Mesothelial cell of epicardium (in vitro differentiated cells): ENCODE data around the gene ZDHHC14. TPM values are rescaled to one million over a fixed set of nuclear protein-coding genes. Genes with fewer than 3 reads are reported as not detected.

Experiments used
- DNase-seq, 2 experiments: peaks; one replicate each; pipeline ENCODE4 v3.0.0; 2021; ENCODE audit warnings: low spot score in 2 of 2; ENCODE audit not compliant: unreplicated experiment in 2 of 2
- H3K27ac Mint-ChIP-seq: 2 replicates; pipeline ENCODE4 v1.8.0; 2021; ENCODE audit warnings: mixed read lengths
- H3K27me3 Mint-ChIP-seq: 2 replicates; pipeline ENCODE4 v1.8.0; 2021; ENCODE audit warnings: low read depth, mixed read lengths
- H3K36me3 Mint-ChIP-seq: 2 replicates; pipeline ENCODE4 v1.8.0; 2021; ENCODE audit warnings: mixed read lengths
- H3K4me1 Mint-ChIP-seq: 2 replicates; pipeline ENCODE4 v1.8.0; 2021; ENCODE audit warnings: mixed read lengths
- H3K4me3 Mint-ChIP-seq: 2 replicates; pipeline ENCODE4 v1.8.0; 2021; ENCODE audit warnings: mild to moderate bottlenecking, moderate library complexity, mixed read lengths
- H3K9me3 Mint-ChIP-seq: 2 replicates; pipeline ENCODE4 v1.8.0; 2021; ENCODE audit warnings: mixed read lengths
- CTCF ChIP-seq: fragments of 200-600 bp; sonication (generic); IDR thresholded peaks from one replicate; pipeline ENCODE4 v1.5.0; 2021; ENCODE audit warnings: antibody characterized with exemption; ENCODE audit not compliant: unreplicated experiment
- total RNA-seq: library from RNA; stranded (reverse); gene quantifications from 3 replicates; pipeline ENCODE4 v1.2.1, GENCODE V29; 2021

The ZDHHC14 gene
- total RNA-seq, 1 donor from 2014 or later, result 11.3 TPM

- Mint-ChIP-seq H3K4me1 (peaks cover 6% of the 10 kb centered on the region), H3K27me3 (peaks cover 4% of the 10 kb centered on the region), H3K9me3 (no peaks in the 10 kb centered on the region), H3K36me3 (no peaks in the 10 kb centered on the region), H3K27ac (no peak overlapping the region), H3K4me3 (no peak overlapping the region)
- TF ChIP-seq CTCF, result no peak
- DNase-seq, result no peak
Observed at GRCh38 chr6:157679605-157680580, 298.9 kb downstream of the ZDHHC14 start.

- Mint-ChIP-seq H3K27me3 (peaks cover 4% of the 10 kb centered on the region), H3K4me3 (no peak overlapping the region), H3K9me3 (no peaks in the 10 kb centered on the region), H3K27ac (no peak overlapping the region), H3K4me1 (peaks cover 6% of the 10 kb centered on the region), H3K36me3 (no peaks in the 10 kb centered on the region)
- peak in 1 of 2 experiments; percentile 67 for DNase-seq
- no peak for TF ChIP-seq CTCF
Observed at GRCh38 chr6:157681041-157681650, 300.2 kb downstream of the ZDHHC14 start.

- TF ChIP-seq CTCF, result no peak
- Mint-ChIP-seq H3K27ac (peak overlapping the region; percentile 45), H3K4me3 (no peak overlapping the region), H3K36me3 (no peaks in the 10 kb centered on the region), H3K27me3 (peaks cover 6% of the 10 kb centered on the region), H3K9me3 (no peaks in the 10 kb centered on the region), H3K4me1 (peaks cover 6% of the 10 kb centered on the region)
- no peak for DNase-seq
Observed at GRCh38 chr6:157682856-157683481, 302.0 kb downstream of the ZDHHC14 start.

GRCh38 chr6:157683707-157684106 is 302.7 kb downstream of the ZDHHC14 start:
- TF ChIP-seq CTCF, result no peak
- Mint-ChIP-seq H3K4me3 (no peak overlapping the region), H3K27me3 (peaks cover 2% of the 10 kb centered on the region), H3K4me1 (peaks cover 6% of the 10 kb centered on the region), H3K36me3 (no peaks in the 10 kb centered on the region), H3K27ac (no peak overlapping the region), H3K9me3 (no peaks in the 10 kb centered on the region)
- DNase-seq, result no peak

- Mint-ChIP-seq H3K27me3 (peaks cover 7% of the 10 kb centered on the region), H3K27ac (no peak overlapping the region), H3K4me3 (no peak overlapping the region)
Observed at GRCh38 chr6:157684620-157685299, 303.8 kb downstream of the ZDHHC14 start.

More at GRCh38 chr6:157684620-157685299, 303.8 kb downstream of the ZDHHC14 start:
- peaks cover 6% of the 10 kb centered on the region for H3K4me1 Mint-ChIP-seq
- TF ChIP-seq CTCF, result no peak
- H3K36me3 Mint-ChIP-seq, result no peaks in the 10 kb centered on the region
- no peak for DNase-seq
- no peaks in the 10 kb centered on the region for H3K9me3 Mint-ChIP-seq
